PC-3 (cell line): ENCODE measurements around the gene GXYLT2. TPM values are rescaled to one million over a fixed set of nuclear protein-coding genes. Genes with fewer than 3 reads are reported as not detected.

Experiments used
- ATAC-seq: fragments of 200-7000 bp; cut with Tn5 transposase; 2 replicates; pipeline ENCODE4 v1.9.1; 2020; ENCODE audit warnings: mild to moderate bottlenecking, moderate library complexity
- BruUV-seq: library from RNA; stranded (reverse); fragments of 400-500 nt; replicated peaks from 2 replicates; lab custom pipeline; 2021; lab: Mats Ljungman, UMichigan
- CTCF ChIA-PET: fragments of 300-600 bp; sonication (Branson Sonifier 250); formaldehyde crosslinking; loops from one replicate; lab custom pipeline; 2022; ENCODE audit warnings: antibody characterized with exemption; lab: Charles Lee
- POLR2A ChIA-PET: fragments of 300-600 bp; sonication (Branson Sonifier 250); formaldehyde crosslinking; loops from one replicate; lab custom pipeline; 2022; ENCODE audit warnings: antibody characterized with exemption; ENCODE audit not compliant: unreplicated experiment; lab: Charles Lee
- DNase-seq: peaks from one replicate; pipeline ENCODE4 v3.0.0-alpha.2; 2015
- H2AFZ ChIP-seq: fragments of 300-600 bp; sonication (generic); 2 replicates; pipeline ENCODE4 v1.6.0; 2016; ENCODE audit warnings: antibody characterized with exemption, low read length
- H3F3A ChIP-seq: fragments of 300-600 bp; sonication (generic); one replicate; pipeline ENCODE4 v1.6.0; 2017; ENCODE audit warnings: antibody characterized with exemption, low read length, control low read depth, mild to moderate bottlenecking; ENCODE audit not compliant: unreplicated experiment
- H3K27ac ChIP-seq: fragments of 300-600 bp; sonication (generic); 2 replicates; pipeline ENCODE4 v1.5.1; 2016; ENCODE audit warnings: mild to moderate bottlenecking, low read length
- H3K27me3 ChIP-seq: fragments of 300-600 bp; sonication (generic); 2 replicates; pipeline ENCODE4 v1.6.1; 2016; ENCODE audit warnings: low read length, mixed read lengths
- H3K36me3 ChIP-seq: fragments of 300-600 bp; sonication (generic); 2 replicates; pipeline ENCODE4 v1.6.1; 2016; ENCODE audit warnings: low read depth, mixed run types, low read length, mixed read lengths
- H3K4me1 ChIP-seq: fragments of 300-600 bp; sonication (generic); 2 replicates; pipeline ENCODE4 v1.5.1; 2016; ENCODE audit warnings: low read length; ENCODE audit not compliant: insufficient read depth
- H3K4me2 ChIP-seq: fragments of 300-600 bp; sonication (generic); 2 replicates; pipeline ENCODE4 v1.6.0; 2016; ENCODE audit warnings: low read length
- H3K4me3 ChIP-seq: fragments of 300-600 bp; sonication (generic); 2 replicates; pipeline ENCODE4 v1.5.1; 2016; ENCODE audit warnings: mild to moderate bottlenecking, low read length, mixed read lengths
- H3K79me2 ChIP-seq: fragments of 300-600 bp; sonication (generic); 2 replicates; pipeline ENCODE4 v1.6.1; 2017; ENCODE audit warnings: low read length, mixed read lengths
- H3K9ac ChIP-seq: fragments of 300-600 bp; sonication (generic); 2 replicates; pipeline ENCODE4 v1.6.0; 2016; ENCODE audit warnings: mild to moderate bottlenecking, low read length
- H3K9me2 ChIP-seq: fragments of 300-600 bp; sonication (generic); replicated peaks from 2 replicates; pipeline ENCODE4 v1.6.1; 2016; ENCODE audit warnings: mixed run types, low read length, mixed read lengths
- H3K9me3 ChIP-seq: fragments of 300-600 bp; sonication (generic); 2 replicates; pipeline ENCODE4 v1.6.1; 2016; ENCODE audit warnings: low read length, mixed read lengths
- H4K20me1 ChIP-seq: fragments of 300-600 bp; sonication (generic); 2 replicates; pipeline ENCODE4 v1.6.1; 2016; ENCODE audit warnings: low read length, mixed read lengths
- CTCF ChIP-seq: fragments of 300-600 bp; sonication (generic); conservative IDR thresholded peaks from 2 replicates; pipeline ENCODE4 v1.5.1; 2017; ENCODE audit warnings: antibody characterized with exemption, low read depth, mild to moderate bottlenecking, low read length
- EZH2 ChIP-seq: fragments of 300-600 bp; sonication (generic); IDR thresholded peaks from one replicate; pipeline ENCODE4 v1.6.1; 2017; ENCODE audit warnings: antibody characterized with exemption, mild to moderate bottlenecking, low read length; ENCODE audit not compliant: unreplicated experiment
- EZH2phosphoT487 ChIP-seq: fragments of 300-600 bp; sonication (generic); IDR thresholded peaks from 2 replicates; pipeline ENCODE4 v1.6.1; 2018; ENCODE audit warnings: mild to moderate bottlenecking, antibody characterized with exemption, low read length, borderline replicate concordance
- intact Hi-C: fragments of 100-400 bp; cut with micrococcal nuclease; formaldehyde crosslinking; loops from 2 replicates; pipeline ENCODE4 v1.9.0; 2023
- total RNA-seq: library from RNA; depleted of rRNA; stranded (reverse); fragments of >200 nt; gene quantifications from 2 replicates; pipeline ENCODE4 v1.2.3, GENCODE V29; 2014

Gene GXYLT2
- total RNA-seq, 1 experiment from 2014 or later = 12.6 TPM

GRCh38 chr3:72900048-72900447 is 12.2 kb downstream of the GXYLT2 start:
- no peak overlapping the region for H3K27ac ChIP-seq
- H3K27me3 ChIP-seq = no peaks in the 10 kb centered on the region
- peaks cover 8% of the 10 kb centered on the region; the same call in 1 of the 2 replicates for H3K4me1 ChIP-seq
- DNase-seq (no peak), ATAC-seq (no peak)
- CTCF ChIA-PET = no interaction called here
- H3K36me3 ChIP-seq = no peaks in the 10 kb centered on the region
- H3K79me2 ChIP-seq = no peaks in the 10 kb centered on the region
- H3K4me3 ChIP-seq = no peak overlapping the region
- H4K20me1 ChIP-seq = no peaks in the 10 kb centered on the region
- no peak overlapping the region for H2AFZ ChIP-seq
- BruUV-seq = no TSS peak
- H3K9ac ChIP-seq = no peak overlapping the region
- H3K9me3 ChIP-seq = no peaks in the 10 kb centered on the region
- TF ChIP-seq EZH2phosphoT487 (no peak), EZH2 (no peak), CTCF (no peak)
- no peaks in the 10 kb centered on the region for H3F3A ChIP-seq
- H3K9me2 ChIP-seq = no peaks in the 10 kb centered on the region
- no peak overlapping the region for H3K4me2 ChIP-seq
- POLR2A ChIA-PET = no interaction called here
- intact Hi-C loops = no loop called here

- no TSS peak for BruUV-seq
- Histone ChIP-seq H3K79me2 (no peaks in the 10 kb centered on the region), H3K9me2 (no peaks in the 10 kb centered on the region), H3K4me3 (no peak overlapping the region), H3K36me3 (no peaks in the 10 kb centered on the region), H3K4me2 (no peak overlapping the region), H3K27me3 (no peaks in the 10 kb centered on the region), H3K9ac (no peak overlapping the region), H3K9me3 (no peaks in the 10 kb centered on the region), H3F3A (no peaks in the 10 kb centered on the region), H3K4me1 (peaks cover 8% of the 10 kb centered on the region; the same call in 1 of the 2 replicates), H2AFZ (no peak overlapping the region), H4K20me1 (no peaks in the 10 kb centered on the region), H3K27ac (no peak overlapping the region)
- DNase-seq (no peak), ATAC-seq (no peak)
- CTCF ChIA-PET = no interaction called here
- intact Hi-C loops = no loop called here
- no peak for TF ChIP-seq CTCF
- no peak for TF ChIP-seq EZH2phosphoT487
- no peak for TF ChIP-seq EZH2
- POLR2A ChIA-PET = interaction anchor here (1.2 kb wide), 1 partner anchor 14 kb away, joined by 3 read pairs; the partner anchor contains the start of gene GXYLT2
Measured at GRCh38 chr3:72901840-72902239, 14.0 kb downstream of the GXYLT2 start.

GRCh38 chr3:72903004-72903403 is 15.2 kb downstream of the GXYLT2 start:
- intact Hi-C loops = no loop called here
- H3K4me1 ChIP-seq = peaks cover 13% of the 10 kb centered on the region; the same call in 1 of the 2 replicates
- no peaks in the 10 kb centered on the region for H3K9me3 ChIP-seq
- no peaks in the 10 kb centered on the region for H3K9me2 ChIP-seq
- ChIA-PET POLR2A (interaction anchor here (1.2 kb wide), 1 partner anchor 15 kb away, joined by 3 read pairs; the partner anchor contains the start of gene GXYLT2), CTCF (interaction anchor here (0.9 kb wide), 1 partner anchor 51 kb away, joined by 3 read pairs; no protein-coding TSS in a partner anchor)
- peak; percentile 72 for DNase-seq
- H3K4me2 ChIP-seq = no peak overlapping the region
- no peak for TF ChIP-seq EZH2
- TF ChIP-seq CTCF = no peak
- no peak for TF ChIP-seq EZH2phosphoT487
- H2AFZ ChIP-seq = no peak overlapping the region
- no peaks in the 10 kb centered on the region for H3K36me3 ChIP-seq
- H3K9ac ChIP-seq = no peak overlapping the region
- H3K79me2 ChIP-seq = no peaks in the 10 kb centered on the region
- H3K4me3 ChIP-seq = no peak overlapping the region
- no peaks in the 10 kb centered on the region for H3K27me3 ChIP-seq
- H3F3A ChIP-seq = no peaks in the 10 kb centered on the region
- peak; percentile 74 for ATAC-seq
- H3K27ac ChIP-seq = no peak overlapping the region
- no TSS peak for BruUV-seq
- H4K20me1 ChIP-seq = no peaks in the 10 kb centered on the region
